Right kidney (tissue), 1 donor: ENCODE results near the gene SLC47A2.
"Not testable (repeated sequence)": the region's sequence is repeated elsewhere in the genome, so short reads cannot be mapped to it uniquely, and the experiment has no call there.

Source experiments
- DNase-seq: peaks from one replicate; pipeline ENCODE4 v3.0.0-alpha.2; 2016

SLC47A2 gene

DNA sequence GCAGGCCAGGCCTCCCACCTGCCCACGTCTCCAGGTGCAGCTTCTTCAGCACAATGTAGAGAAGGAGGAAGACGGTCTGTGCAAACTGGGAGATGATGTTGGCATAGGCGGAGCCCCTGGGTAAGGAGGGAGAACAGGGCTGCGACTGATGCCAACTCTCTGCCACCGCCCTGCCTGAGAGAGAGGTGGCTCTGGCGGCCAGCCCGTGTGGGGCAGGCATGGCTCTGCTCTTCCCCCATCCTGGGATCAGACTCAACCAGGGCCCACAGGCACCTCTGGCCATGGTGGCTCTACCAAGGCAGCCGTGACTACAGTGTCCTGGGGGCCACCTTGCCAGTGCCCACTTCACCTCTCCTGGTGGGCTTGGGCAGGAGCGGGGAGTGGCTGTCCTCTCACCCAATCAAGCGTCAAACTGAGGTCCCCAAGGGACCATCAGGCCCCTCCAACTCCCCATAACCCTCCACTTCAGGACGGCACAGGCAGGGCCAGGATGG lies 8.6 kb downstream of the SLC47A2 start:
- DNase-seq, result no peak

- DNase-seq, result no peak
These were observed 9.3 kb downstream of the SLC47A2 start for GRCh38 chr17:19706791-19707727.

- no peak for DNase-seq
These were observed 10.3 kb downstream of the SLC47A2 start for GRCh38 chr17:19705771-19706770.

DNA sequence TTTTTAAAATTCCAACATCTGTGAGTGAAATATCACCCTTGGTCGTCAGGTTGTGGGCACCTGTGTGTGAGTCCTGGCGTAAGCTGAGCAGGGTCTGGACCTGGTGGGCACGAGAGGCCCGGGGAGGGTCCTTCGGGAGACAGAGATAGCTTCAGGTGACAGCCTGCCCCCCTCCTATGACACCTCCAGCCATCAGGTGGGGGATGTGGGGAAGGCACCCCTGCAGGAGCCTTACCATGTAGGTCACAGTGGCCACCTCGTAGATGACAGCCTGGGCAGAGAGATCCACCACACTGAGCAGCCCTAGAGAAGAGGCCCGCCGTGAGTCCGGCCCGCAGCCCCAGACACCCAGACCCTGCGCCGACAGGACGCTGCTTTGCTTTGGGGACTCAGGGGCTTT lies 11.2 kb downstream of the SLC47A2 start:
- no peak for DNase-seq

- peak; percentile 59 for DNase-seq
These were observed 12.4 kb downstream of the SLC47A2 start for GRCh38 chr17:19703828-19704613.

DNA sequence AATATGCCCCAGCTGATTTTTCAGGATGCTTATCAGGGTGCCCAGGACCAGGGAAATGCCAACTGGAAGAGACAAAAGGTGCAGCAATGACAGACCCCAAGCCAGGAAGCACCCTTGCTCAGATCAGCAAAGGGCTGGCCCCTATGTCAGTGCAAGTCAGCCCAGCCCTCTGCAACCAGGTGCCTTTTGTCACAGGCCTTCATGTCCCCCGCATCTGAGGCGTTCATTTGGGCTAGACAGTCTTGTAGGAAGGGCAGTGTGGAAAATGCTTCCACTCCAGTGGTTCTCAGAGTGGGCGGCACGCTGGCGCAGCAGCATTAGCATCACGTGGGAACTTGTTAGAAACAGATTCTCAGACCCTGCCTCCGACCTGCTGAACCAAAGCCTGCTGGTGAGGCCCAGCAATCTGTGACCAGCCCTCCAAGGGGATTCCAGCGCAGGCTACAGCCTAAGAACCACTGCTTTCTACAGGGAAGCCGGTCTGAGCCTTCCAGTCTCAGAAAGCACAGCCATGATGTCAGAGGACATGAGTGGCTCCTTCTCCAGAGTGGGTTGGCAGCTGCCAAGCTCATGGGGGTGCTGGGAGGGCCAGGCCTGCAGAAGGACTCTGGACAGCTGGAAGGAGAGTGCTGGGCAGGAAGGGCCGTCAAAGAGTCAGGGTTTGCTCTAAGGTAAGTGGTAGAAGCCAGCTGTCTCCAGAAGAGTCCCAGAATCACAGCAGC lies 13.1 kb downstream of the SLC47A2 start:
- DNase-seq, result peak; percentile 70

DNA sequence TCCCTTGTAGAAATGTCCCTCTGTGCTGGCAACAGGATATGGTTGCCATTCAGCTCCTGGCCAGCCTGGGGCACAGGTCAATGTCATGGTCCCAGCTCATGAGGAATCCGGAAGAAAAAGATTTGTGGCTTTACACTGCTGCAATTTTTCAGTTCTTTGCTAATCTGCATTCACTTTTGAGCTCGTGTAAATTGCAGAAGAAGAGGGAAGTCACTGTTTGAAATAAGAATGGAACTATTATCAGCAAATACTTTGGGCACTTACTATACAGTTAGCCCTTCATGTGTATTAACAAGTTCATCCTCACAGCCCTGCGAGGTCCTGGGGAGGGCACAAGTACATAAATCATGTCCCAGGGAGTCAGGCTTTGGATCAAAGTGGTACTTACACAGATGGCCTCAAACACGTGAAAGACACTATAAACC lies 14.2 kb downstream of the SLC47A2 start:
- DNase-seq, result peak; percentile 56

GRCh38 chr17:19686400-19687090 lies 29.8 kb downstream of the SLC47A2 start:
- DNase-seq, result no peak

- not testable (repeated sequence) for DNase-seq
These were observed 31.3 kb downstream of the SLC47A2 start for GRCh38 chr17:19684909-19685580.

- DNase-seq, result no peak
These were observed 33.3 kb downstream of the SLC47A2 start for GRCh38 chr17:19683117-19683516.

DNA sequence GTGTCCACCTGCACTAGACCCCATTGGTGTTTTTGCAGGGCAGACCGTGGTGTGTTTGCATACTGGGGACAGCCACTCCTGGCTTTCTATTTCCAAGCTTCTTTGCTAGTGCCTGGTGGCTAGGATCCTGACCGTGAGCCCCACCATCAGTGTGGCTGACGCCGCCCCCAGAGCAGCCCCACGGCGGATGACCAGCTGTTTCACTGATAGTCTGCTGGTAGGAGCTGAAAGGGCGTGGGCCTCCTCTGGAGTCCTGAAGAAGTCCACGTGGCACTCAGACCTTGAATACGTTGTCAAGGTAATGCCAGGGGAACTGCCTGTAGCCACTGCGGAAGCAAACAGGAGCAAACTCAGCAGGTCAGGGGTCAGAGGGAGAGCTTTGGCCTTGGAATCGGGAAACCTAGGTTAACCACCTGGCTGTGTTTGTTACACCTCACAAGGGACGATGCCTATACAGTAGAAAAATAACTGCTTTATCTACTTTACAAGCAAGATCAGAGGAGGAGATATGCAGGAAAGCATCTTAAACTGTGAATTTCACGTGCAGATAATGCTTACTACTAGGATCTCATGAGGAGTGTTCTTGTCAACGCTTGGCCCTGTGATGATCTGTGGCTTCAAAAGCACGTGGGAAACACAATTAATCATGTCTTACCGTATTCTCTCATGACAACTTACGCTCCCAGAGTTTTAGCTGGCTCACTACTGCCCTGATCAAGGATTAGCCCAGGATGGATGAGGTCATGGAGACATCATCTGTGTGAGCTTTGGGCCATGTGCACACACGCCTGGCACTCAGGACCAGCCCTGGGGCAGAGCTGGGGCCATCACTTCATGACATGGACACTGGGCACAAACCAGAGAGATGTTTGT lies 37.6 kb downstream of the SLC47A2 start:
- no peak for DNase-seq

DNA sequence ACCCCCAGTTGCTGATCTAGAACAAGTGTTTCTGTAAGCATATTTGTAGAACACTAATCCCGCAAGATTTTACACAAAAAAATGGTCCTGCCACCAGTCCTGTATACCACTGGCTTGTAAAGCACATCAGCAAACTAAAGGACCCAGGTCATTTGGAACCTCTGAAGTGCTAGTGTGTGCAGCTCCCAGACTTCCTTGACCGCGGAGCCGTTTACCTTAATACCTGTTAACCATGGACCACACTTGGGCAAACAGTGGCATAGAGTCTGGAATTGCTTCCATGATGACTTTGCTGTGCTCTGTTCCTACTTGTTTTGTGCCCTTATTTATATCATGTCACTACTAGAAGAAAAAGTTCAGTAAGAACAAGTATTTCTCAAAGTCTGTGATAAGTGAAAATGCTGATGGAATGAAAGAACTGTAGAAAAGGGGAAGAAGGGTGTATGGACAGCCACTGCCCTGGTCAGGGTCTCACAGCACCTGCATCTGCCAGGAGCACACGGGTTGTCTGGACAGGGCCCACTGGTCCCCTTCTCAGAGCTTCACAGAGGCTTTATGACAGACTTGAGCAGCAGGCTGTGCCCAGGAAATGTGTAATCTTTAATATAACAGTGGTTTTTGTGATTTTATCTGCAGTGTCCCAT lies 38.5 kb downstream of the SLC47A2 start:
- DNase-seq, result no peak

DNA sequence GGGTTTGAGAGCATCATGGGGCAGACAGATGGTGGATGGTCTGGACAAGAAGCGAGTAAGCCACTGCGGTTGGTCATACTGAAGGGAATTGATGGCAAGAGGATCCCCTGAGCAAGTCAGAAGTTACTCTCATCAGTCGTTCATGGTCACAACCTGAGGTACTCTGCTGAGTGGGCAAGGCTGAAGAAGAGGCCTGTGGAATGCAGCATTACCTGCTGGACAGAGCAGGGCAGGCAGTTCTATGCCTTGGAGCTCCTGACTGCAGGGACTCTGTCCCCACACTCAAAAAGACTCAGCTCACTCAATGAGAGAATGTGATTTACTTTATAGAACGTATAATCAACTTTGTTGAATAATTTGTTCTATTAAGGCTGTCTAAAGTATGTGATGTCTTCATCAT lies 39.5 kb downstream of the SLC47A2 start:
- DNase-seq, result no peak

DNA sequence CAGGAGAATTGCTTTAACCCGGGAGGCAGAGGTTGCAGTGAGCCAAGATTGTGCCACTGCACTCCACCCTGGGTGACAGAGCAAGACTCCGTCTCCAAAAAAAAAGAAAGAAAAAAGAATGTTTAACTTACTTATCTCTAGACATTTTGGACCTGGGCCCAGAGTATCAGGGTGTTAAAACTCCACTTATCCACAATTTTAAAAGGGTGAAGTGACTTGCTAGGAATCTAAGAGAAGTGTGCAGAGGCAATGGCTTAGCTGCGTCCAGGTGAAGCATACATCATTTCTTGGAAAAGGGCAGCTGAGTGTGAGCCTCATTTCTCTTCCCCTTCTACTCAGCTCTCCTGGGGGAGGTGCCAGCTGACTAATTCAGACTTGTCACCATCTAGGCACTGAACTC lies 42.8 kb downstream of the SLC47A2 start:
- no peak for DNase-seq

DNA sequence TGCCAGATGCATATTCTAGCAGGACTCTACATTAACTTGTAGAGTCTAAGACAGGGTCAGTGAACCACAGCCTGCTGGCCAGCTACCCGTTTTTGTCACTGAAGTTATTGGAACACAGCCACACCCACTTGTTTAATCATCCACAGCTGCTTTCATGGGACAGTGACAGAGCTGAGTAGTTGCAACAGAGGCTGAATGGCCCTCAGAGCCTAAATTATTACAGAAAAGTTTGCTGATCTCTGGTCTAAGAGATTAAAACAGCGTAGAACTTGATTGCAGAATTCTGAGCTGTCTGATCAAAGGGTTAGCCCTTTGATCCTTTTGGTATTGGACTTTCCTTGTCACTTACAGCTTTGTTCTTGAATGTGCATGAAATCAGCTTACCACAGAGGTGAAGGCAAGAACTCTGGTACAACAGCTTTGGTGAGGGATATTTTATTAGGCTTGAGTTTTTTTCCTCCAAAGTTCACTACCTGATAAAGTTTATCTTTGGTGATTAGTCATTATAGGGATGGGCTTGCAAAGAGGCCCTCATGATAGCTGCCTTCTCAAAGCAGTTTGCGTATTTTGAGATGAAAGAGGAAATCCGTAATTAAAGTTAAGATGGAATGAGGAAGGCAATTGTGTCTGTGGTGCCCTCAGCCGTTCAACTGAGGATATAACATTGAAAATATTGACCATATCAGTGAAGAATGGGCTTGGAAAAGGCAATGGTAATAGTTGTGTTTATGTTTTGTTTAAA lies 44.2 kb downstream of the SLC47A2 start:
- DNase-seq, result peak; percentile 16

GRCh38 chr17:19671433-19671832 lies 45.0 kb downstream of the SLC47A2 start:
- DNase-seq, result no peak

GRCh38 chr17:19670908-19671307 lies 45.5 kb downstream of the SLC47A2 start:
- no peak for DNase-seq

GRCh38 chr17:19669680-19670079 lies 46.7 kb downstream of the SLC47A2 start:
- not testable (repeated sequence) for DNase-seq
